NCI-H748 (cell line): ENCODE measurements around the gene NOVA2.
A peak's percentile ranks its signal among the peaks of the same experiment; 100 is the strongest.

Source experiments
- DNase-seq: peaks from one replicate; lab custom pipeline; 2025; ENCODE audit not compliant: unreplicated experiment; lab: John Stamatoyannopoulos, UW

NOVA2 gene

DNA sequence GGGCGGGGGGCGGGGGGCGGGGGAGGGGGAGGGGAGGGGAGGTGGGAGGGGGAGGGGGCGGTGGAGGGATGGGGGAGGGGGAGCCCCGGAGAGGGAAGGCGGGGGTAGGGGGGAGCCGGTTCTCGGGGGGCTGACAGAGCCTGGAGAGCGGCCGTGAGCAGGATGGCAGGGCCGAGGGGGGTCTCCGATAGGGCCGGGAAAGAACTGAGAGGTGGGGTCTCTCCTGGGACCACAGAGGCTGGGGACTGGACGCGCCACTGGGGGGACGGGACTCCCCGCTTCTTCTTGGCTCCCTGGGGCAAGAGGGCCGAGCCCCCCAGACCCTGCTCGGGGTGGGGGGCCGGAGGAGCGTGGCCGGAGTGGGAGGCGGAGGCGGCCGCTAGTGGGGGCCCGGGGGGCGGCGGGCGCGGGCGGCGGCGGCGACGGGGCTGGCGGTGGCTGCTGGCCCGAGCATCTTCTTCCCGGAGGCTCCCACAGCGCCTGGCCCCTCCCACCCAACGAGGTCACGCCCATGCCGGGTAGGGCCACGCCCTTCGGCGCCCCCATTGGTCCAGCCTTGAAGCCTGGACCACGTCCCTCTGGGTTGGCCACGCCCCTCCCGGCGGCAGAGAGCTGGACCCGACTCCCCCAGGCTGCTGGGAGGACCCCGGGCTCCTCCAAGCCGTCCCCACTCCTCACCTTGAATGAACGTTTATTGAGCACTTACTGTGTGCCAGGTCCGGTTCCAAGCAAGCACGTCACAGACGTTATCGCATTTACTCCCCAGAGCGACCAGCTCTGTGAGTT is at the start of gene NOVA2:
Gene NOVA2, minus strand, starts transcription at position 313 of the 786 bp plus-strand sequence. CDS start 514 bp downstream, outside the sequence.
- peak; percentile 94 for DNase-seq

DNA sequence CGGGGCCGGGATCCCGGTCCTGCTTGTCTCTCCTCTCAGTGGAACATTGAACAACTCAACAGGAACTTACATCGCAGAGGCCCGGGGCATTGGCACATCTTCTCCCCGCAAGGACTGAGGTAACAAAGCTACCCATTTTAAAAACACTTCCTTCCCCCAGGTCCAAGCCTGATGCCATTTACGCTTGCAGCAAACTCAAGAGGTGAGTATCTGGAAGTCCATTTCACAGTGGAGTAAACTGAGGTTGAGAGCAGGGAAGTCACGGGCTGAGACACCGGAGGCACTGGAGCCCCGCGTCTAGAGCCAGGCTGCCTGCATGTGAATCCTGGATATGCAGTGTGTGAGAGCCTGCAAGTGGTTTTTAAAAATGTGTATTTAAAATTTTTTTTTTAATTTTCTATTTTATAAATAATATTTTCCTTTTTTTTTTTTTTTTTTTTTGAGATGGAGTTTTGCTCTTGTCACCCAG is 49.7 kb upstream of the NOVA2 start:
- DNase-seq, result no peak

DNA sequence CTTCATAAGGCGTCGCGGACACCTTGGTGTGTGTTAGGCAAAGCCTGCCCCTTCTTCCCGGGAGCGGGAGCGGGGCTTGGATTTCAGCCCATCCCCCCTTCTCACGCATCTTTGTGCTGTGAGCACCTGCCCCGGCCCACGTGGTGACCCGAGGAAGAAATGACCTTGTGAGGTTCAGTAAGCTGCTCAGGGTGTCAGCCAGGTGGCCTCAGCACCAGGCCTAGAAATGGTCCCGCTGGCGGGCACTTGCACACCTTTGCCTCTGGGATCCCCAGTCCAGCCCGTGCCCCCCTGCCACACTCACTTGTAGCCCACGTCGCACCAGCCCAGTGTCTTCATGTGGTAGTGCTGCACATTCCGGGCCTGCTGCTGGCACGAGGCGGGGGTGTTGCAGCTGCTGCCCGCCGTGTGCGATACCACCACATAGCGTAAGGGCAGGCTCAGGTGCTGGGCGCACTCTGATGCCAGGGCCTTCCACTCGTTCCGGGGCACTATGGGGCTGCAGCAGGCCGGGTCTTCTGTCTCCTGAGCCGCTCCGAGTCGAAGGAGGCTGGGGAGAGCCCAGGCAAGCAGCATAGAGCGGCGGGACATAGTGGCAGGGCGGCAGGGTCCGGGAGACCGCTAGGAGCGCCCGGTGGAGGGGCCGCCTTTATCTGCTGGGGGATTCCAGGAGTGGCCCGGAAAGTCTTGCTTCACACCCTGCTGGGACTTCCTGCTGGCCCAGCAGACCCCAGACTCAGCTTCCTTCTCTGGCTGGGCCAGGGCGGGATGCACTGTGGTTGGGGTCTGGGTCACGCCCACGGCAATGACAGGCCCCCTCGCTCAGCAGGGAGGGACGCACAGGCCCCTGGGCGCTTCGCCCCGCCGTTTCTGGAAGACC is 49.0 kb upstream of the NOVA2 start, which contains the start of gene PGLYRP1:
Gene PGLYRP1, minus strand, starts transcription at position 623 of the 880 bp plus-strand sequence. Its CDS starts 32 bp downstream, at position 591.
- no peak for DNase-seq

GRCh38 chr19:46022061-46022430 is 48.4 kb upstream of the NOVA2 start:
- DNase-seq, result no peak

DNA sequence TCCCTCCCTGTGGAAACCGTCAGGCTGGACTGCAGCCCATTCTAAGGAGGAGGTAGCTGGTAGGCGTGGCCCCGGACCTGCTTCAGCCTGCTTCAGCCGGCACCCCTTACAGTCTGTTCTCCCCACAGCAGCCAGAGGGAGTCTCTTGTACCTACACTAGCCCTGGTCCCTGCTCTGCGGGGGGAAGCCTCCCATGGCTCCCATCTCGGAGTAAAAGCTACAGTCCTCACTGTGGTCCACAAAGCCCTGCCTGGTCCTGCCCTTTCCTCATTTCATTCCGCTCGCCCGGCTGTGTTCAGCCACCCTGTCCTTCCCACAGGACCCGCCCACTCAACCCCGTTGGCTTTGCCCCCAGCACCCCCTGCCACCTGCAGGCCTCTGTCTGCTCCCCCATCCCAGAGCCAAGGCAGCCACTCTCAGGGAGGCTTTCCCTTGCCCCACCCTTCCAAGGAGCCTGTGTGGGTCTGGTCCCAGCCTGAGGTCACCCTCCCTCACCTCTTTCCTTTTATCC is 47.9 kb upstream of the NOVA2 start:
- DNase-seq, result no peak

GRCh38 chr19:46020819-46021125 is 47.1 kb upstream of the NOVA2 start:
- no peak for DNase-seq

GRCh38 chr19:46019270-46019669 is 45.6 kb upstream of the NOVA2 start:
- DNase-seq, result no peak

- no peak for DNase-seq
Measured at GRCh38 chr19:46018729-46019251, 45.1 kb upstream of the NOVA2 start.

GRCh38 chr19:46017874-46018675 is 44.4 kb upstream of the NOVA2 start:
- no peak for DNase-seq

- DNase-seq, result no peak
Measured at GRCh38 chr19:46017095-46017429, 43.4 kb upstream of the NOVA2 start.

GRCh38 chr19:46016426-46017094 is 42.9 kb upstream of the NOVA2 start:
- peak; percentile 84 for DNase-seq

- peak; percentile 67 for DNase-seq
Measured at GRCh38 chr19:46015687-46016425, 42.2 kb upstream of the NOVA2 start.

DNA sequence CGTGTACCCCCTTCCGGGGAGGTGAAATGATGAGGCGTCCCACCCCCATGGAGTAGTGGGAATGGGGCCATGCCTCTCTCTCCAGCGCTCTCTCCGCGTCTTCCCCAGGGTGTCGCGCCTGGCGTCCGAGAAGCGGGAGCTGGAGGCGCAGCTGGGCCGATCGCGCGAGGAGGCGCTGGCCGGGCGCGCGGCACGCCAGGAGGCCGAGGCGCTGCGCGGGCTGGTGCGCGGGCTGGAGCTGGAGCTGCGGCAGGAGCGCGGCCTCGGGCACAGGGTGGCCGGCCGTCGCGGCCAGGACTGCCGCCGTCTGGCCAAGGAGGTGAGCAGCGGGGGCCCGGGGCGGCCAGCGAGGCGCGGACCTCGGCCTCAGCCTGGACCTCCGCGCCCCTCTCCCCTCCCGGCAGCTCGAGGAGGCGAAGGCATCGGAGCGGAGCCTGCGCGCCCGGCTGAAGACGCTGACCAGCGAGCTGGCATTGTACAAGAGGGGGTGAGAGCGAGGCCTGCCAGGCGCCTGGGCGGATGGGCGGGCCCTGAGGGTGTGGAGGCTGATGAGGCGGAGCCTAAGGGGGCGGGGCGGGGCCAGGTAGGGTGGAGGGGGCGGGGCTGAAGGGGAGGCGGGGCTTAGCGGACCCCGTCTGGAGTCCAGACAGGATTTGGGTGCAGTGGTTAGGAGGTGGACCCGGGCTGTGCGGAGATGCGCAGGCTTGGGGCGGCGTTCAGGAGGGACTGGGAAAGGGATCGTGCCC is 41.4 kb upstream of the NOVA2 start:
- peak; percentile 96 for DNase-seq

DNA sequence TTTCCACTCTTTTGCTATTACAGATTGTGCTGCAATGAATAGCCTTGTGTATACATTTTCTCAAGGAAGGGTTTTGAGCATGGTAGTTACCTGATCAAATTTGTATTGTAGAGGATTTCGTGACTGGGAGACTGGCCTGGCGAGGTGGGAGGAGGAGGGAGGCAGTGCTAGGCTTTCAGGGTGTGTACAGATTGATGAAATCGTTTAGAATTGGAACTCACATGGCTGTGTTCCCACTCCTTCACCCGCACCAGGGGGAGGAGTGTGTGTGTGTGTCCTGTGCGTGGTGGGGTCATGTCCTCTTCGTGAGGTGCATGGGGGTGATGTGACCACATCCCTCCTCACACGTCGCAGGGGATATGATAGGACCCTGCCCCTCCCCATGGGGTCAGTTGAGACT is 40.9 kb upstream of the NOVA2 start:
- DNase-seq, result peak; percentile 62

- DNase-seq, result peak; percentile 72
Measured at GRCh38 chr19:46009530-46010510, 36.2 kb upstream of the NOVA2 start.

DNA sequence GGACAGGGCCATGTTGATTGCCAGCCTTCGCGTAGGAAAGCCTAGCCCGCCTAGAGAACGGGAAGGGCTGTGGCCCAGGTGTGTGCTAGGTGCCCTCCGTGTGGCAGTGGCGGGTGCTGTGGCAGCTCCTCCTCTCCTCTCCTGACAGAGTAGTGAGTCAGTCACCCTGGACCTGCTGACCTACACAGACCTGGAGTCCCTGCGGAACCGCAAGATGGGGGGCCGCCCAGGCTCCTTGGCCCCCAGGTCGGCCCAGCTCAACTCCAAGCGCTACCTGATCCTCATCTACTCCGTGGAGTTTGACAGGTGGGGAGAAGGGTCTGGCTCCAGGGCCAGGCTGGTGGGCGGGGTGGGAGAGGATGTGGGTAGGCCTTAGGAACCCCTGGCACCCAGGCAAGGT is 32.7 kb upstream of the NOVA2 start:
- no peak for DNase-seq

- DNase-seq, result no peak
Measured at GRCh38 chr19:46002678-46003275, 29.1 kb upstream of the NOVA2 start.
